Measurements from ENCODE around the gene CBLB. TPM values are rescaled to one million over a fixed set of nuclear protein-coding genes. Genes with fewer than 3 reads are reported as not detected.

CBLB gene
- total and polyA plus RNA-seq, 9 of the 15 experiments (the other 6 are each of a cell fraction or from before 2014, with no cell fraction given) = 1.8 to 8.1 (median 5.3) TPM

DNA sequence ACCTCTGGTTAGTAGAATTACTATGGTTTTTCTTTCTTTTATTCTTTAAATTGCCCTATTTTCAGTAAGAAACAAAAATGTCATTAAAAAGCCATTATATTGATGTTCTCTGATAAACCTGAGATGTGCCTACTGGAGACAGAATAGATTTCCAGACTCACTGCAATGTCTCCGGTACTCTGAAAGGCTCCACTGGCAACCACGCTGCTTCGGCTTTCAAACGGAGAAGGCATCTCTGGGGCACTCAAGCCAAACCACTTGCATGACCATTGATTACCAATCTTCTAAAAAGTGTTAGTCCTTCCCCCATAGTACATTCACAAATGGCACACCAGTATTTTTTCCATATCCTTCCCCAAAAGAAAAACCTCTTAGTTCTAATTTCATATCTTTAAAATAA is 82.6 kb downstream of the CBLB start (continued):
- TF ChIP-seq AFF4 (CRISPR knock-in tag; IDR thresholded peaks at IDR 0.05) (no peak), PRDM10 (IDR thresholded peaks at IDR 0.05; ENCODE audit: partially characterized antibody) (no peak), PRMT5 (CRISPR knock-in tag; IDR thresholded peaks at IDR 0.05) (no peak), NR2F6 (CRISPR knock-in tag; IDR thresholded peaks at IDR 0.05) (no peak), SUPT5H (IDR thresholded peaks at IDR 0.05) (no peak)
- TF ChIP-seq, protein P1, sequence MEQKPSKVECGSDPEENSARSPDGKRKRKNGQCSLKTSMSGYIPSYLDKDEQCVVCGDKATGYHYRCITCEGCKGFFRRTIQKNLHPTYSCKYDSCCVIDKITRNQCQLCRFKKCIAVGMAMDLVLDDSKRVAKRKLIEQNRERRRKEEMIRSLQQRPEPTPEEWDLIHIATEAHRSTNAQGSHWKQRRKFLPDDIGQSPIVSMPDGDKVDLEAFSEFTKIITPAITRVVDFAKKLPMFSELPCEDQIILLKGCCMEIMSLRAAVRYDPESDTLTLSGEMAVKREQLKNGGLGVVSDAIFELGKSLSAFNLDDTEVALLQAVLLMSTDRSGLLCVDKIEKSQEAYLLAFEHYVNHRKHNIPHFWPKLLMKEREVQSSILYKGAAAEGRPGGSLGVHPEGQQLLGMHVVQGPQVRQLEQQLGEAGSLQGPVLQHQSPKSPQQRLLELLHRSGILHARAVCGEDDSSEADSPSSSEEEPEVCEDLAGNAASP (IDR thresholded peaks at IDR 0.05) = no peak

All from K562 (cell line).